Stimulated activated CD8-positive, alpha-beta memory T cell treated with anti-CD3 and anti-CD28 coated beads, Interleukin-7, amount 100 ng/mL, for 48 hours (primary cell): ENCODE results near the gene CAPN9.

Experiments
- DNase-seq, 2 donors: peaks; one replicate each; pipeline ENCODE4 v3.0.0-alpha.2; 2020; ENCODE audit warnings: low read depth in 1 of 2; ENCODE audit errors: extremely low read depth in 1 of 2

The CAPN9 gene

DNA sequence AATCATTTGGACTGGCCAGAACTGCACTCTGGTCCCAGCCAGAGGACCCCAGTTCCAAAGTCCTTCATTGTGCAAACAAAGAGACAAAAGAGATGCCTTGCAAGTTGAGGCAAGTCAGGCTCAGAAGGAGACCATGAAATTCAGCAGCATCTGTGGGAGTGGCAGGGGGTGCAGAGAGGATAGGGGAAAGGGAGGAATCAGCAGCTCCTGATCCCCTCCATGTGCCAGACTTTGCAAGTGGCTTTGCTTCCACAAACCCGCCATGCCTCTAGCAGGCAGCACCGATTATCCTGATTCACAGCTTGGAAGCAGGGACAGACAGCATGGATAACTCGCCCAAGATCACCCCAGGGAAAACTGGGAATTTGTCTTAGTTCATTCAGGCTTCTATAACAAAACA is 2.1 kb upstream of the CAPN9 start:
- DNase-seq: no peak

GRCh38 chr1:230746617-230747016 is 571 bp upstream of the CAPN9 start:
- DNase-seq: no peak

DNA sequence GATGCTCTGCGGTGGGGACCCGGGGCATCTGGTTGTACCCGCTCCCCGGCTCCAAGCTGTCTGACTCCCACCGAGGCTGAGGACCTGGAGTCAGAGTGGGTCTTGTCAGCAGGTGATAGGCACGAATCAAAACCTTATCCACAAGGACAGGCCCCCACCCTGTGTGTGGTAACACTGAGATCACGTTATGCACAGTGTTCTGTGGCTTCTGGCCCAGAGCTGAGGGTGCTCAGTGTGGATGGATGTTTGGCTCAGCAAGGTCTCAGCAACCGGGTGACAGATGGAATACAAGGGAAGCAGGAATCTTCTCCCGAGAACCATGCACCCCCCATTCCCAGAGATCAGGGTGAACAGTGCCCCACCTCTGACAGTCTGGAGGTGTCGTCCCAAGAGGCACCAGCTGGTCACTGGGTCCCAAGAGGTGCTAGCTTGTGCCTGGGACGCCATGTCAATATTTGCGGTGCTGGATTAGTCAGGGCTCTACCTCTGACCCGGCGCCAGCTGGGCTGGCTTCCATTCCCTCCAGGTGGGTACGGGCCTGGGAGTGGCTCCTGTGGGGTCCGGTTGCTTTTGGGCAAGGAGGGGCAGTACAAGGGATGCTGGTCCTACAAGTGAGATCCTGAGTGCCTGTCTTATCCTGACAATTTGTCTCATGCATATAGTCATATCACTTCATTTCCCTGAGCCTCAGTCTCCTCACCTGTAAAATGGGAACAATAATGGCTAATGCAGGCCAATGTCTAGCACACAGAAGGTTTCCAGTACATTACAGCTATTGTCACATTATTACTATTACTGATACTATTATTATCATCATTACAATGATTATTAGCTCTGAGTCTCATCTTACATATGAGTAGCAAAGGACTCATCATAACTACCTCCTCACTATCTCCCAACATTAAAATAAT is 957 bp downstream of the CAPN9 start:
- DNase-seq: no peak

- DNase-seq: no peak
These were observed 2.0 kb downstream of the CAPN9 start for GRCh38 chr1:230749150-230749549.

- DNase-seq: no peak
These were observed 2.4 kb downstream of the CAPN9 start for GRCh38 chr1:230749635-230750034.

DNA sequence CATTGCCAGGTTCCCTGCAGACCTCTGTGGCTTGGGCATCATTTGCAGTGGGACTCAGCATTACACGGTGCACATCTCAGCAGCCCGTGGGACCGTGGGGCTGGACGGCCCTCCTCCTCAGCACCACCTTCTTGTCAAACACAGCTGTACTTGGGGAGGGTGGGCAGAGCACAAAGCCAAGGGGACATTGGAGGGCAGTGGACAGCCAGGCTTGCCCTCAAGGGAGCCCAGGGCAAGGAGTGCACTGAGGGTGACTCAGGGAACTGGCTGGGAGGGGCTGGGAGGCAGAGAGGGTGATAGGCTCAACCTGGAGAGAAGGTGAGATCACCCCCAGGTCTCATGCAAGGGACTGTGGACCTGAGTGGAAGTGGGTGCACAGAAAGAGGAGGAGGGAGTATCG is 3.4 kb downstream of the CAPN9 start:
- DNase-seq: no peak

- DNase-seq: no peak
These were observed 3.9 kb downstream of the CAPN9 start for GRCh38 chr1:230750986-230751625.

- no peak for DNase-seq
These were observed 5.2 kb downstream of the CAPN9 start for GRCh38 chr1:230752407-230752806.

DNA sequence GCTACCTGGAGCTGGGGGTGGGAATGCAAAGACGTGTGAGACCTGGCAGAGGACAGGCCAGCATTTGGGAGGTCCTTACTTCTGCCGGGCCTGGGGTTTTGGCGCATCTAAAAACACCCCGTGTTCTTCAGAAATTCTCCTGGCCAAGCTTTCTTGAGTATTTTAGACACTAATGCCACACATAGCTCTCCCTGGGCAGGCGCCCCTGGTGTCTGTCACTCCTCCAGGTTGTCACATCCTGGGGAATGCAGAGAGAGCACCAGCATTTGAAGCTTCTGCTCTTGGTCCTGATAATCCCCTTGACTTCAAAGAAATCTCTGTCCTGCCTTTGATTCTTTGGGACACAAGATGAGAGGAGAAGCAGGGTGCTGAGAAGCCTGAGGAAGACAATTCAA is 6.0 kb downstream of the CAPN9 start:
- DNase-seq: no peak

DNA sequence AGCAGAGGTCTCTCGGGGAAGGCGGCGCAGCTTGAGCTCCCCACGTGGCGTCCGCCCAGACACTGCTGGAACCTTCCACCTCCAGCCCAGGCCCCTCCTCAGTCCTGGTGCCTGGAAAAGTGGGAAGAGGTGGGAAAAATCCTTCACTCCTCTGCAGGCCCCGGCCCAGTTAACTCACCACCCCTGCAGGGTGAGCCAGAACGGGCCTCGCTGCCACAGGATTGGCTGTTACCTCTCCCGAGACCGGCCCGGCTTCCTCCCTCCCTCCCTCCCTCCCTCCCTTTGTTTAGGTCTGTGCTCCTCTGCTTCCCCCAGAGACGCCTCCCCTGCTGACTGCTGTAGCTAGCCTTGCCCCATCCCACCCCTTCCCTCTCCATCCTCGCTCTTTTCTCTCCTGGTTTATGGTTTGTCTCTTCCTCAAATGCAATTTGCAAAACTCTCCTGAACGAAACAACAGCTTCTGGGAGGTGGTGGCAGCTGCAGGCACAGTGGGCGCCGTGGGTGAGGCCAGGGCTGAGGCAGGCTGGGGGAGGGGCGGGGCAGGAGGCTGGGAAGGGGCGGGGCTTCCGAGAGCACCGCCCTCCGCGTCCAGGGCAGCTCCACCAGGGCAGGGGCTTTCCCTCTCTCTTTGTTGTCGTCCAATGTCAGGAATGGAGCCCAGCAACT is 6.5 kb downstream of the CAPN9 start:
- DNase-seq: no peak

GRCh38 chr1:230754796-230755195 is 7.6 kb downstream of the CAPN9 start:
- DNase-seq: no peak

GRCh38 chr1:230757856-230758708 is 10.9 kb downstream of the CAPN9 start:
- no peak for DNase-seq

- no peak for DNase-seq
These were observed 11.7 kb downstream of the CAPN9 start for GRCh38 chr1:230758709-230759368.

GRCh38 chr1:230759369-230760065 is 12.3 kb downstream of the CAPN9 start:
- no peak for DNase-seq

- no peak for DNase-seq
These were observed 13.2 kb downstream of the CAPN9 start for GRCh38 chr1:230760360-230760827.

GRCh38 chr1:230761443-230762167 is 14.4 kb downstream of the CAPN9 start:
- DNase-seq: no peak

- no peak for DNase-seq
These were observed 16.9 kb downstream of the CAPN9 start for GRCh38 chr1:230763927-230764591.

DNA sequence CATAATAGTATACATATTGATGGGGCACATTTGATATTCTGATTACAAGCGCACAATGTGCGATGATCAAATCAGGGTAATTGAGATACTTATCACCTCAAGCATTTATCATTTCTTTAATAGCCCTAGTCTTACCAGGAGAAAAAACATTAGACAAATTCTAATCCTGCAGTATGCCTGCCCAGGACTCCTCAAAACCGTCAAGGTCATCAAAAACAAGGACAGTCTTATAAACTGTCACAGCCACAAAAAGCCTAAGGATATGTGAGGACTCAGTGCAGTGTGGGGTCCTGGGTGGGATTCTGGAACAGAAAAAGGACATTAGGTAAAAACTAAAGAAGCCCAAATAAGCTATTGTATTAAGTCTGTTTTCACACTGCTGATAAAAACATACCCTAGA is 19.1 kb downstream of the CAPN9 start:
- DNase-seq: no peak
